IMR-90 (cell line): ENCODE data around the gene PTCD1.

Experiments
- CEBPB ChIP-seq: IDR thresholded peaks from 2 replicates; pipeline ENCODE4 v1.6.1; 2012; ENCODE audit warnings: low read depth, low read length, improper control_type of control experiment
- MAFK ChIP-seq: IDR thresholded peaks from 2 replicates; pipeline ENCODE4 v1.6.1; 2012; ENCODE audit warnings: low read depth, low read length, improper control_type of control experiment
- MAZ ChIP-seq: IDR thresholded peaks from 2 replicates; pipeline ENCODE4 v1.6.1; 2012; ENCODE audit warnings: low read depth, mild to moderate bottlenecking, low read length, improper control_type of control experiment, moderate library complexity, borderline replicate concordance
- RAD21 ChIP-seq: IDR thresholded peaks from 2 replicates; pipeline ENCODE4 v1.6.1; 2012; ENCODE audit warnings: low read length, improper control_type of control experiment
- RCOR1 ChIP-seq: IDR thresholded peaks from 2 replicates; pipeline ENCODE4 v1.6.1; 2012; ENCODE audit warnings: mild to moderate bottlenecking, low read length, improper control_type of control experiment; ENCODE audit not compliant: insufficient replicate concordance
- RFX5 ChIP-seq: IDR thresholded peaks from 2 replicates; pipeline ENCODE4 v1.8.0; 2012; ENCODE audit warnings: low read depth, mild to moderate bottlenecking, low read length, moderate library complexity
- SMC3 ChIP-seq: fragments of 150-350 bp; IDR thresholded peaks from 2 replicates; pipeline ENCODE4 v1.6.1; 2016; ENCODE audit warnings: low read depth, mild to moderate bottlenecking, antibody characterized with exemption, low read length, moderate library complexity
- TF ChIP-seq, protein P1 (sequence below): conservative IDR thresholded peaks from 2 replicates; pipeline ENCODE4 v1.5.1; 2012; ENCODE audit warnings: mild to moderate bottlenecking, low read depth, low read length, improper control_type of control experiment

DNA sequence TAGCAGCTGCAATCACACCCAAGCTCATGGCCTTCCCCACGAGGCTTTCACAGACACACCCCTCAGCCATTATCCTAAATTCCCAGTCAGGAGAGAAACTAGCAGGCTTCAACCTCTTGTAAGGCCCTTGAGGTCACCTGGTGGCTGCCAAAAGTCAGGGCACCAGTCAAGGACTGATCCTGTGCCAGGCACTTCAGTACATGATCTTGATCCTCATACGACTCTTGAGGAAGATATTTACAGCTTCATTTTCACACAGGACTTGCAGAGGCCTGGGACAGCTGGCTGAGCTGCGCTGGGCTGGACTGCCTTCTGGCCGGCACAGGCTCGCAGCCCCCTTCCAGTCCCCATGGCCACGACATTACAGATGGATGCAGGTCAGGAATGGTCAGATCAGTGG lies 39.0 kb downstream of the PTCD1 start:
- no peak for TF ChIP-seq CEBPB
- TF ChIP-seq, protein P1, sequence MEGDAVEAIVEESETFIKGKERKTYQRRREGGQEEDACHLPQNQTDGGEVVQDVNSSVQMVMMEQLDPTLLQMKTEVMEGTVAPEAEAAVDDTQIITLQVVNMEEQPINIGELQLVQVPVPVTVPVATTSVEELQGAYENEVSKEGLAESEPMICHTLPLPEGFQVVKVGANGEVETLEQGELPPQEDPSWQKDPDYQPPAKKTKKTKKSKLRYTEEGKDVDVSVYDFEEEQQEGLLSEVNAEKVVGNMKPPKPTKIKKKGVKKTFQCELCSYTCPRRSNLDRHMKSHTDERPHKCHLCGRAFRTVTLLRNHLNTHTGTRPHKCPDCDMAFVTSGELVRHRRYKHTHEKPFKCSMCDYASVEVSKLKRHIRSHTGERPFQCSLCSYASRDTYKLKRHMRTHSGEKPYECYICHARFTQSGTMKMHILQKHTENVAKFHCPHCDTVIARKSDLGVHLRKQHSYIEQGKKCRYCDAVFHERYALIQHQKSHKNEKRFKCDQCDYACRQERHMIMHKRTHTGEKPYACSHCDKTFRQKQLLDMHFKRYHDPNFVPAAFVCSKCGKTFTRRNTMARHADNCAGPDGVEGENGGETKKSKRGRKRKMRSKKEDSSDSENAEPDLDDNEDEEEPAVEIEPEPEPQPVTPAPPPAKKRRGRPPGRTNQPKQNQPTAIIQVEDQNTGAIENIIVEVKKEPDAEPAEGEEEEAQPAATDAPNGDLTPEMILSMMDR: no peak
- TF ChIP-seq RCOR1: no peak
- no peak for TF ChIP-seq SMC3
- TF ChIP-seq RAD21: no peak
- no peak for TF ChIP-seq MAFK
- no peak for TF ChIP-seq MAZ
- no peak for TF ChIP-seq RFX5
